ENCODE measurements around the gene UTS2B.
A peak's percentile ranks its signal among the peaks of the same experiment; 100 is the strongest.

The UTS2B gene

GRCh38 chr3:191331388-191331787, 1.1 kb upstream of the UTS2B start:
- H3K79me2 ChIP-seq (ENCODE audit: low read length), result peaks cover 71% of the 10 kb centered on the region
- no peak overlapping the region for H3K27ac ChIP-seq (ENCODE audit: low read length)
- peak overlapping the region; percentile 98 for H3K4me2 ChIP-seq (ENCODE audit: low read length)
- H4K20me1 ChIP-seq (ENCODE audit: insufficient read depth, low read length), result peaks cover 52% of the 10 kb centered on the region
- no peaks in the 10 kb centered on the region for H3K9me3 ChIP-seq (ENCODE audit: insufficient read depth, low read length)
- H3K27me3 ChIP-seq (ENCODE audit: low read depth, low read length), result no peaks in the 10 kb centered on the region
- no peaks in the 10 kb centered on the region for H3K36me3 ChIP-seq (replicated peaks; ENCODE audit: low read depth, low read length)
- peaks cover 43% of the 10 kb centered on the region for H3K4me1 ChIP-seq (ENCODE audit: low read length)
- peak overlapping the region; percentile 89 for H3K4me3 ChIP-seq (ENCODE audit: low read length)
- H2AFZ ChIP-seq (ENCODE audit: low read depth, low read length), result no peak overlapping the region
- peak overlapping the region; percentile 87 for H3K9ac ChIP-seq (ENCODE audit: low read length)
- TF ChIP-seq CTCF (IDR thresholded peaks at IDR 0.05; ENCODE audit: low read depth, low read length) (no peak), EZH2phosphoT487 (IDR thresholded peaks at IDR 0.05; ENCODE audit: low read depth) (no peak)

- peak overlapping the region; percentile 98 for H3K4me2 ChIP-seq (ENCODE audit: low read length)
- H3K79me2 ChIP-seq (ENCODE audit: low read length), result peaks cover 63% of the 10 kb centered on the region
- H3K9ac ChIP-seq (ENCODE audit: low read length), result peak overlapping the region; percentile 87
- H3K4me1 ChIP-seq (ENCODE audit: low read length), result peaks cover 43% of the 10 kb centered on the region
- no peaks in the 10 kb centered on the region for H3K9me3 ChIP-seq (ENCODE audit: insufficient read depth, low read length)
- no peaks in the 10 kb centered on the region for H3K36me3 ChIP-seq (replicated peaks; ENCODE audit: low read depth, low read length)
- H2AFZ ChIP-seq (ENCODE audit: low read depth, low read length), result no peak overlapping the region
- peak overlapping the region; percentile 59 for H3K27ac ChIP-seq (ENCODE audit: low read length)
- no peaks in the 10 kb centered on the region for H3K27me3 ChIP-seq (ENCODE audit: low read depth, low read length)
- TF ChIP-seq CTCF (IDR thresholded peaks at IDR 0.05; ENCODE audit: low read depth, low read length) (no peak), EZH2phosphoT487 (IDR thresholded peaks at IDR 0.05; ENCODE audit: low read depth) (no peak)
- peak overlapping the region; percentile 89 for H3K4me3 ChIP-seq (ENCODE audit: low read length)
- H4K20me1 ChIP-seq (ENCODE audit: insufficient read depth, low read length), result peaks cover 44% of the 10 kb centered on the region
These were observed 263 bp upstream of the UTS2B start for GRCh38 chr3:191330530-191331048.

DNA sequence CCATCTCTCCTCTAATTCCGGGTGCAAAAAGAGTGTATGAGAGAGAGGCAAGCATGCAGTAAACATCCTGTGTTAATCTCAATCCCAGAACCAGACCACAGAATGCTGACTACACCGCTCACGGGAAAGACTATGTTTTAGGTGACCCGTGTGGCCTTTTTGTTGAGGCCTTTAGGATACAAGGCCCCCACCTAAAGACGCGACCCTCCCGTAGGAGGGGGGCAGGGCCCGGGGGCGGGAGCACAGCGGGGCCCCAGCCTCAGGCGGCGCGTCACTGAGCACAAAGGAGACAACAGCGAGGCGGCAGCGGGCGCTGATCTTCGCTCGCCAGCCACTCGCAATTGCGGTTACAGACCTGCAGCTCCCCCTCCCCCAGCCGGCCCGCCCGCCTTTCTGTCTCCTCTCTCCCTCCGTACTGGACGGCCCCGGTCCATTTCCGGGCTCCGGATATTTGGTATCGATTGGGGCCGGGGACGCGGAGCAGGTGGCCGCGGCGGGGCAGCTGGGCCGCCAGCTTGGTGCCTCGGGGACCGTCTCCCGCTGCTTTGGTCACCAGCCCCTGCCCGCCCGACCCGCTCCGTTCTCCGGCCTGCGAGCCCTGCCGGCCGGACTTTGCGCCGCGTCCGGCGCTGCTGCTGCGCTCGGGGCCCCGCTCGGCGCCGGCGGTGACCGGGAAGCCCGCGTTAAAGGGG, 1.2 kb downstream of the UTS2B start, which contains the start of gene CCDC50:
Gene CCDC50, plus strand, starts transcription at position 433 of the 692 bp plus-strand sequence. CDS start 281 bp downstream, outside the sequence.
- Histone ChIP-seq H4K20me1 (ENCODE audit: insufficient read depth, low read length) (peaks cover 31% of the 10 kb centered on the region), H3K9me3 (ENCODE audit: insufficient read depth, low read length) (no peaks in the 10 kb centered on the region), H3K4me2 (ENCODE audit: low read length) (peak within 1 kb of the TSS; percentile 98), H3K27ac (ENCODE audit: low read length) (peak within 1 kb of the TSS; percentile 59), H3K4me3 (ENCODE audit: low read length) (peak within 1 kb of the TSS; percentile 89), H3K27me3 (ENCODE audit: low read depth, low read length) (no peaks in the 10 kb centered on the region), H3K4me1 (ENCODE audit: low read length) (peaks cover 39% of the 10 kb centered on the region), H2AFZ (ENCODE audit: low read depth, low read length) (peak within 1 kb of the TSS; percentile 92), H3K79me2 (ENCODE audit: low read length) (peaks cover 49% of the 10 kb centered on the region), H3K9ac (ENCODE audit: low read length) (peak within 1 kb of the TSS; percentile 87), H3K36me3 (replicated peaks; ENCODE audit: low read depth, low read length) (no peaks in the 10 kb centered on the region)
- TF ChIP-seq CTCF (IDR thresholded peaks at IDR 0.05; ENCODE audit: low read depth, low read length) (no peak), EZH2phosphoT487 (IDR thresholded peaks at IDR 0.05; ENCODE audit: low read depth) (no peak)

GRCh38 chr3:191328383-191328961, 1.9 kb downstream of the UTS2B start:
- peaks cover 30% of the 10 kb centered on the region for H4K20me1 ChIP-seq (ENCODE audit: insufficient read depth, low read length)
- peaks cover 42% of the 10 kb centered on the region for H3K79me2 ChIP-seq (ENCODE audit: low read length)
- H3K27me3 ChIP-seq (ENCODE audit: low read depth, low read length), result no peaks in the 10 kb centered on the region
- H2AFZ ChIP-seq (ENCODE audit: low read depth, low read length), result peak overlapping the region; percentile 92
- H3K9ac ChIP-seq (ENCODE audit: low read length), result peak overlapping the region; percentile 87
- no peaks in the 10 kb centered on the region for H3K9me3 ChIP-seq (ENCODE audit: insufficient read depth, low read length)
- peaks cover 33% of the 10 kb centered on the region for H3K4me1 ChIP-seq (ENCODE audit: low read length)
- TF ChIP-seq EZH2phosphoT487 (IDR thresholded peaks at IDR 0.05; ENCODE audit: low read depth), result no peak
- no peak for TF ChIP-seq CTCF (IDR thresholded peaks at IDR 0.05; ENCODE audit: low read depth, low read length)
- H3K36me3 ChIP-seq (replicated peaks; ENCODE audit: low read depth, low read length), result no peaks in the 10 kb centered on the region
- peak overlapping the region; percentile 89 for H3K4me3 ChIP-seq (ENCODE audit: low read length)
- H3K27ac ChIP-seq (ENCODE audit: low read length), result peak overlapping the region; percentile 59
- H3K4me2 ChIP-seq (ENCODE audit: low read length), result peak overlapping the region; percentile 98
